Stromal cell of bone marrow (primary cell): ENCODE data around the gene TEAD1.

ENCODE experiments used
- DNase-seq: peaks from one replicate; pipeline ENCODE4 v3.0.0-alpha.2; 2012; ENCODE audit warnings: low read depth

The TEAD1 gene

GRCh38 chr11:12686246-12687060, 12.2 kb downstream of the TEAD1 start:
- no peak for DNase-seq

DNA sequence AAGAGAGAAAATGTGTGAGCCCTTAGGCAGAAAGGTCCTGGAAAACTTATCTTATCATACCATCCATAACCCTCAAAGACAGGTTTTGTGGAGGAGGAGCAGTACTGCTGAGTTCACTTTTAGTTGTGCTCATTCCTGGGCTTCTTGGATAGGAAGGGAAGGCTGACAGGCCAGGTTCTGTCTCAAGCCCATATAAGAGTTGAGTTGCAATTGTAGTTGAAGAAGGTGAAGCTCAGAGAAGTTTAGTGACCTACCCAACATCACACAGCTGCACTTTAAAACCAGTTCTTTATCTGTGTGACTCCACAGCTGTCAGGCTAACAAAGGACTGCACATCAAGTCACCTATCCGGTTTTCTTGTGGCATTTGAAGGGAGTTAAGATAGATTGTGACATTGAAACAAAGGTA, 13.0 kb downstream of the TEAD1 start:
- no peak for DNase-seq

- no peak for DNase-seq
Measured at GRCh38 chr11:12687740-12688139, 13.5 kb downstream of the TEAD1 start.

- no peak for DNase-seq
Measured at GRCh38 chr11:12689029-12689755, 15.0 kb downstream of the TEAD1 start.

GRCh38 chr11:12690663-12691062, 16.4 kb downstream of the TEAD1 start:
- no peak for DNase-seq

- DNase-seq = no peak
Measured at GRCh38 chr11:12691473-12691872, 17.3 kb downstream of the TEAD1 start.

DNA sequence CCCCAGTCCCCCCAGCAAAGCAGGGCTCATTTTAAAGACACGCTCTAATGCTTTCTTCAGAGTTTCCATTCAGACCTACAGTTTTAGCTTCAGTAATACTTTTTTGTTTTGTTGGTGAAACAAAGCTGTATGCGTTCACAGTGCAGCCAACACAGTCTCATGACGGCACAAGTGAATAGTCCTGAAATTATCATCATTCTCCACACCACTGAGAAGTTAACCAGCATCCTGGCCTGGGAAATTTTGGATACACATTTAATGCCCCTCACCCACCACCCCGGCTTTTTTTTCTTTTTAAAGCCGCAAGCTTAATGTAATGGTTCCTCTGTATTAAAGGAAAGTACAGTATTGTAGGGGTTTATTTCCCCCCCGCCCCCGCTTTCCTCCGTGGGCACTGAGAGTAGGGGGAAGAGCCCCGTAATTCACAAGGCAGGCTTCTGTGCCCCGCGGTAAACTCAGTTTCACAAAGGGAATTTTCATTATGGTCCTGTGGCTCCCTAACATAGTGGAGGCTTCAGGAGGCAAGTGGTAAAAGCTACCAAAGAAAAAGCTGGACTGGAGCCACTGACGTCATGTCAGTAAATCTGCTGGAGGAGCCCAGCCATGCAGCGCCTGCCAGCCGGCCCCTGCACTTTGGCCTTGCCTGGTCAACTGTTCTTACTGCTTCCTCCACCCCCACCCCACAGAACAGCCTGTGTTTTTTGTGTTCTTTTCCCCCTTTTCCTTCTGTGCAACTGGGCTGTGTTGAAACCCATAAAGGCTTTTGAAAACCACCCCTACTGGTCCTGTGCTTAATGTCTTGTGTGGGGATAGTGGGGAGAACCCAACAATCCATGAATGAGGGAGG, 18.2 kb downstream of the TEAD1 start:
- peak; percentile 96 for DNase-seq

DNA sequence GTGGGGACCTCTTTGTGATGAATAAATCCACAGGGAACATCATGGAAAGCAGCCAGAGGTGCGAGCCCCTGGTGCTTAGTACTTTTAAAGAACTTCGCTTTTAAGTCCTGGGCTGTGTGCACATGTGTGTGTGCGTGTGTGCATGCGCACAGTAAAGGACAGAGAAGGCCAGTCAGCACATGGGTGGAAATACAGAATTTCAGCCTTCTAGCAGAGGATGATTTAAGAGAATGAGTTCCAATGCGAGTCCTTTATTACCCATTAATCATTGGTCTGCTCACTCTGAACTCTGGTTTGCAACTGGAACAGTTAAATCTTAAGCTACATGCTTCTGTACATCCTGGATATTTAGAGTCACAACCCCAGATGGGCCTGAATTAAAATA, 18.9 kb downstream of the TEAD1 start:
- no peak for DNase-seq

DNA sequence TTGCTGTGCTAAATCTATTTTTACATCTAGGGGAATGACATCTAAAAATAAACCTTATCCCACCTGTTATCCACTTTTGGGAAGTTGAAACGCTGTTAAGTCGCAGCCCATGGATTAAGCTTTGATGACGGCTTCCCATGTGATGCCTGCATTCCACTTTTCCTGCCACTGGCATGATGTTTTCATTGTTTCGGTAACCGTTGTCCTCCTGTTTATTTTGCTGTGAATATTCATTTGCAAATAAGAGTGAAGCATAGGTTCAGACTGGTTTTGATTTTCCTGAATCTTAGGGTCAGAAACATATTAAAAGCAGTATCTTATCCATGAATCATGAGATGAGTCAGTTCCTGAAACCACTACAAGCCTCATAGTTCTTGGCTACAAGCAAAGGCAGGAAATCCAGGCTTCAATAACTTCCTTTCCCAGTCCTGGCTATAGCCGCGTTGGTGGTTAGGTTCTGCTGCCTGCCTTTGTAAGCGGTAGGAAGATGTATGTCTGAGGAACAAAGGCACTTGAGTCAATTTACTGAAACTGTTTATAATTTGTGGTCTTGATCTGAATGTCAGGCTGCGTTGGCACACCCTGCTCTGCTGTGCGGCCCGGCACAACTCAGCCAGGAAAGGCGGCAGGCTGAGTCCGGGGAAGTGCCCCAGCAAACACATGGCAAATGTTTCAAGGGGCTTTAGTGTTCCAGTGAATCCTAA, 19.4 kb downstream of the TEAD1 start:
- DNase-seq = peak; percentile 97

DNA sequence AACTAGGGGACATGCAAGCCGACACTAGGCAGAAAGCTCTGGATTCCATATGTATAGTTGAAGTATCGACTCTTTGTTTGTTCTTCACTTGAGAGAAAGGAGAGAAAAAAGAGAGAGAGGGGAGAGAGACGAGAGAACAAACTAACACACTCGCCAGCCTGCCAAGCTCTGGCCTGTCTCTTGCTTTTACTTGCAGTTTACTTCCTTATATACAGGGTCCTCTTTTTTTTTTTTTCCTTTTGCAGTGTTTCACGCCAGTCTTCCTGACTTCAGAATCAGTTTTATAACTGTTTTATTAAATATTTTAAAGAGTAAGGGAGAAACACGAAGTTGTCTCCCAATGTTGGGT, 19.9 kb downstream of the TEAD1 start:
- no peak for DNase-seq

DNA sequence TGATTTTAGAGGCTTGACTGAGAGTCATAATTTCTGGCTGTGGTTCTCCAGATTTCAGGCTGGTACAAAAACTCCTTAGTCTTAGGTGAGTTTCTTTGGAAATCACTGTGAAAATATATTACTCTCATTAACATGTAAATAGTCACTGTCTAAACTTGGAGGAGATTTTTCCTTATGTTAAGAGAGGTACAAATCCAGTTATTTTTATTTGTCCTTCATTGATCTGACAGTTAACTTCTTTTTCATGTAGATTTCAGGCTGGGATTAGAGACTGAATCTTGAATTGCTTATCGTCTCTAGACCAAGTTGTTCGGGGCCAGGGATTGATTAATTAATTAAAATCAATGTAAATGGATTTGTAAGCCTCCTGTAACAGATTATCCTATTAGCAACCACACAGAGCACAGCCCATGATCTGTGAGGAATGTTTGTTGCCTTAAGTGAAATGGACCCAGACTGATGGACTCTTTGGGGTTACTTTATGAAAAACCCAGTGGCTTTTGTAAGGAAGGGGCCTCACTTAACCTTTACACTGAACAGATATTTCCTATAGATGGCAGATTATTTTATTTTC, 21.1 kb downstream of the TEAD1 start:
- no peak for DNase-seq

DNA sequence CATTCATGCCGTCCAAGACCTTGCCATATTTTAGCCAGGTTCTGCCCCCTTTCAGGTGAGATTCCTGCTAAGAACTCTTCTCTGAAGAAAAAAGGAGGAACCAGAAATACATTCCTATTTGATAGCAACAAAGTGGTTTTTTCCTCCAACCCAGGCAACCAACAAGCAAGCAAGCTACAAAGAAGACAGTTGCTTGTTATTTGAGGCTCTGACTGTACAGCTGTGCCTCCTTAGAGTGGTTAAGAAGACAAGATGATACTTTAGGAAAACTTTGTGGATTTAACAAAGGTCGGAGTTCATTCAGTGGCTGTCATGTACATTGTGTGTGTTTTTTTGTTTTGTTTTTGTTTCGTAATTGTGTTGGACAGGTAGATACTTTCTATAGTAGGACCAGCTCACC, 21.7 kb downstream of the TEAD1 start:
- no peak for DNase-seq

GRCh38 chr11:12696911-12697581, 22.8 kb downstream of the TEAD1 start:
- DNase-seq = no peak

- DNase-seq = no peak
Measured at GRCh38 chr11:12698048-12698447, 23.8 kb downstream of the TEAD1 start.

GRCh38 chr11:12701811-12702592, 27.8 kb downstream of the TEAD1 start:
- DNase-seq = no peak

GRCh38 chr11:12702999-12703453, 28.8 kb downstream of the TEAD1 start:
- no peak for DNase-seq

GRCh38 chr11:12704049-12704448, 29.8 kb downstream of the TEAD1 start:
- no peak for DNase-seq

DNA sequence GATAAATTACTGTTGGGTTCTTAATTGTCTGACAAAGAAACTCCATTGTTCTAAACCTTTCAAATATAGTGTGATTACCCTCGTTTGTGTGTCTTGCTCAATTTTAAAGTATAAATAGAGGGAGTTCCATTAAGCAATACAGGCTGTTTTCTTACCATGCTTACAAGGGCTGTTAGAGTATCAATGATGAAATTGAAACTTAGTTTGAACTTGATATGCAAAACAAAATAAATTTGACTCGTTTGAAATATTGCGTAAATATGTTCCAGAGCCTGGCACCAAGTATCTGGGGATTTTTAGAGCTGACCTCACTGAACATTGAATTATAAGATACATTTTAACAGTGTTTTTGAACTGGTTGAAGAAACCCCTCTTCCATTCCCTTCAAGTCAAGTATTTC, 31.7 kb downstream of the TEAD1 start:
- DNase-seq = no peak

DNA sequence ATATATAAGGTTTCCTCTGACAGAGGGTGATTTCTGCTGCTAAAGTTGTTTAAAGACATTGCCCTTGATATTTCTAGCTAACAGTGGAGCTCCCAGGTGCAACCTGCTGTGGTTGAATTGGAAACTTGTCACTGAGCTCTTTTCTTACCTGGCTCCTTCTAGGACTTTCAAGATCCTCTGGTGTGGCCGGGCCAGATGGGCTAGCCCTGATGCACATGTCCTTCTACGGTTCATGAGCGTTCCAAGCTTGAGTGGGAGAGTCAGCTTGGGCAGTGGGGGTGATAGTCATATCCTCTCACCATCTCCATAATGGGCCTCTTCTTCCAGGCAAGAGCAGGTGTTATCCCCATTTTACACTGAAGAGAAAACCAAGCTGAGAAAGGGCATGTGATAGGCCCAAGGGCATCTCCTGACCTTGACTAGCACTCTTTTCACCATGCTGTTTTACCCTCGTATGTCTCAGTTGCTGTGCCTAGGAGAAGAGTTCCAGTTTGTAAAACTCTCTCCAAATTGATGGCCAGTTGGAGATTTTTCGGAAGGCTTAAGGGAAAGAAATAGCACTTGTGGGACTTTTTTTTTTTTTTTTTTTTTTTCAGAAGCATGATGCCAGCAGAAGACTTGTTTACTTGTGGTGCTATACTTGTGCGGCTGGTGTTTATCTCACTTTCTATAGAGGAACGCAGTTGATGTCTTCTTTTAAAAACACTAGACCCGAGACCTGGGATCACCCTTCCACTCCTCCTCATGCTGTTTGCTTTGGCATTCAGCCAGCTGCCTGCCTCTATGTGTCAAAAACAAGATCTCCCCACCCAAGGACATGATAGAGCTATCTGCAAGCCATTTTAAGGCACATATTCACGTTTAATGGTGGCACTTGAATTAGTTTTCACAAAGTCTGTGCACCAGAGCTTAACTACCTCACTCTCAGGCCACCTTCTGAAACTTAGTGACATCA, 32.6 kb downstream of the TEAD1 start:
- DNase-seq = no peak
